Activated CD4-positive, alpha-beta T cell treated with anti-CD3 and anti-CD28 coated beads for 48 hours (primary cell): ENCODE measurements around the gene TRAM2.

Source experiments
- DNase-seq: peaks from one replicate; pipeline ENCODE4 v3.0.0-alpha.2; 2020

Gene TRAM2

GRCh38 chr6:52577022-52577777 lies at the start of gene TRAM2:
Gene TRAM2, minus strand, starts transcription at chr6:52577060. Its CDS starts 145 bp downstream, at chr6:52576915.
- peak; percentile 67 for DNase-seq

GRCh38 chr6:52622810-52623209 lies 46.0 kb upstream of the TRAM2 start:
- DNase-seq, result no peak

- DNase-seq, result no peak
Observed at GRCh38 chr6:52621631-52622030, 44.8 kb upstream of the TRAM2 start.

- no peak for DNase-seq
Observed at GRCh38 chr6:52620906-52621190, 44.0 kb upstream of the TRAM2 start.

- DNase-seq, result no peak
Observed at GRCh38 chr6:52620055-52620905, 43.4 kb upstream of the TRAM2 start.

- no peak for DNase-seq
Observed at GRCh38 chr6:52617087-52617486, 40.2 kb upstream of the TRAM2 start.

GRCh38 chr6:52616059-52616690 lies 39.3 kb upstream of the TRAM2 start:
- no peak for DNase-seq

- DNase-seq, result no peak
Observed at GRCh38 chr6:52612336-52613054, 35.6 kb upstream of the TRAM2 start.

GRCh38 chr6:52611833-52612232 lies 35.0 kb upstream of the TRAM2 start:
- no peak for DNase-seq

GRCh38 chr6:52610745-52611355 lies 34.0 kb upstream of the TRAM2 start:
- no peak for DNase-seq

GRCh38 chr6:52610011-52610410 lies 33.2 kb upstream of the TRAM2 start:
- no peak for DNase-seq

- DNase-seq, result no peak
Observed at GRCh38 chr6:52605610-52606185, 28.8 kb upstream of the TRAM2 start.

- no peak for DNase-seq
Observed at GRCh38 chr6:52603000-52603795, 26.3 kb upstream of the TRAM2 start.

GRCh38 chr6:52598824-52599190 lies 21.9 kb upstream of the TRAM2 start:
- no peak for DNase-seq

GRCh38 chr6:52598123-52598823 lies 21.4 kb upstream of the TRAM2 start:
- DNase-seq, result peak; percentile 59

- no peak for DNase-seq
Observed at GRCh38 chr6:52597738-52598122, 20.9 kb upstream of the TRAM2 start.

GRCh38 chr6:52596371-52597028 lies 19.6 kb upstream of the TRAM2 start:
- no peak for DNase-seq

- DNase-seq, result no peak
Observed at GRCh38 chr6:52595796-52596130, 18.9 kb upstream of the TRAM2 start.

- DNase-seq, result no peak
Observed at GRCh38 chr6:52595000-52595795, 18.3 kb upstream of the TRAM2 start.

GRCh38 chr6:52594221-52594620 lies 17.4 kb upstream of the TRAM2 start:
- no peak for DNase-seq
